Amygdala (tissue), 56 donors: ENCODE data around the gene SHKBP1.
"Not testable (repeated sequence)": the region's sequence is repeated elsewhere in the genome, so short reads cannot be mapped to it uniquely, and the experiment has no call there.

Experiments used
- DNase-seq, 56 donors: peaks; one replicate each; lab custom pipeline; 2025; lab: John Stamatoyannopoulos, UW

The SHKBP1 gene

GRCh38 chr19:40612831-40613689 lies 36.4 kb downstream of the SHKBP1 start:
- peak in 1 of 56 donors; percentile 29 for DNase-seq

GRCh38 chr19:40613690-40614621 lies 37.3 kb downstream of the SHKBP1 start:
- peak in 5 of 56 donors; percentile 23 to 46 (median 27) for DNase-seq

- peak in 2 of 56 donors; percentile 12 to 24 for DNase-seq
These were observed 38.1 kb downstream of the SHKBP1 start for GRCh38 chr19:40614622-40615411.

GRCh38 chr19:40616178-40616577 lies 39.5 kb downstream of the SHKBP1 start:
- no peak for DNase-seq

- DNase-seq = no peak
These were observed 40.3 kb downstream of the SHKBP1 start for GRCh38 chr19:40616941-40617340.

GRCh38 chr19:40617961-40618360 lies 41.3 kb downstream of the SHKBP1 start:
- no peak for DNase-seq

GRCh38 chr19:40619333-40620160 lies 42.9 kb downstream of the SHKBP1 start:
- no peak for DNase-seq

- no peak for DNase-seq
These were observed 43.5 kb downstream of the SHKBP1 start for GRCh38 chr19:40620161-40620485.

GRCh38 chr19:40621283-40621682 lies 44.6 kb downstream of the SHKBP1 start:
- DNase-seq = no peak

GRCh38 chr19:40621966-40622772 lies 45.5 kb downstream of the SHKBP1 start:
- DNase-seq = no peak

- no peak for DNase-seq
These were observed 46.1 kb downstream of the SHKBP1 start for GRCh38 chr19:40622773-40623075.

GRCh38 chr19:40623403-40624251 lies 47.0 kb downstream of the SHKBP1 start:
- DNase-seq = no peak

- DNase-seq = not testable (repeated sequence)
These were observed 47.9 kb downstream of the SHKBP1 start for GRCh38 chr19:40624369-40625153.

GRCh38 chr19:40625406-40626120 lies 48.9 kb downstream of the SHKBP1 start:
- DNase-seq = no peak

GRCh38 chr19:40626918-40627317 lies 50.2 kb downstream of the SHKBP1 start:
- no peak for DNase-seq

GRCh38 chr19:40627486-40628279 lies 51.0 kb downstream of the SHKBP1 start:
- no peak for DNase-seq
